T-helper 2 cell treated with Interferon-gamma antibody and Interleukin-4, amounts not matched to agents 5 μg/mL and 100 μg/mL, for 36 hours (primary cell): Measurements from ENCODE around the gene STXBP5L.
"Not testable (repeated sequence)": the region's sequence is repeated elsewhere in the genome, so short reads cannot be mapped to it uniquely, and the experiment has no call there.

Source experiments
- DNase-seq: peaks from one replicate; pipeline ENCODE4 v3.0.0; 2021; ENCODE audit warnings: low spot score
- H3K27ac Mint-ChIP-seq: one replicate; pipeline ENCODE4 v1.8.0; 2021; ENCODE audit warnings: mild to moderate bottlenecking, mixed read lengths
- H3K27me3 Mint-ChIP-seq: one replicate; pipeline ENCODE4 v1.8.0; 2021; ENCODE audit warnings: low read depth, mixed read lengths
- H3K36me3 Mint-ChIP-seq: one replicate; pipeline ENCODE4 v1.8.0; 2021; ENCODE audit warnings: low read depth, mixed read lengths
- H3K4me1 Mint-ChIP-seq: one replicate; pipeline ENCODE4 v1.8.0; 2021; ENCODE audit warnings: low read depth, mixed read lengths
- H3K4me3 Mint-ChIP-seq: one replicate; pipeline ENCODE4 v1.8.0; 2022; ENCODE audit warnings: mild to moderate bottlenecking, moderate library complexity, mixed read lengths
- H3K9me3 Mint-ChIP-seq: one replicate; pipeline ENCODE4 v1.8.0; 2021; ENCODE audit warnings: mixed read lengths

The STXBP5L gene

GRCh38 chr3:121362035-121362734 is 454.2 kb downstream of the STXBP5L start:
- Mint-ChIP-seq H3K27me3 (peaks cover 5% of the 10 kb centered on the region), H3K9me3 (no peaks in the 10 kb centered on the region), H3K36me3 (no peaks in the 10 kb centered on the region), H3K4me3 (no peak overlapping the region), H3K27ac (no peak overlapping the region), H3K4me1 (no peaks in the 10 kb centered on the region)
- no peak for DNase-seq

- H3K27me3 Mint-ChIP-seq, H3K27ac Mint-ChIP-seq: not testable (repeated sequence)
Measured at GRCh38 chr3:121388308-121388707, 480.3 kb downstream of the STXBP5L start.

GRCh38 chr3:121395967-121396366 is 488.0 kb downstream of the STXBP5L start:
- H3K9me3 Mint-ChIP-seq, H3K4me3 Mint-ChIP-seq, H3K27ac Mint-ChIP-seq, DNase-seq, H3K4me1 Mint-ChIP-seq, H3K27me3 Mint-ChIP-seq, H3K36me3 Mint-ChIP-seq: not testable (repeated sequence)

More at GRCh38 chr3:121388308-121388707, 480.3 kb downstream of the STXBP5L start:
- not testable (repeated sequence) for H3K4me3 Mint-ChIP-seq, DNase-seq, H3K4me1 Mint-ChIP-seq, H3K36me3 Mint-ChIP-seq, H3K9me3 Mint-ChIP-seq

GRCh38 chr3:121398051-121398450 is 490.0 kb downstream of the STXBP5L start:
- H3K27ac Mint-ChIP-seq, DNase-seq, H3K9me3 Mint-ChIP-seq, H3K36me3 Mint-ChIP-seq, H3K27me3 Mint-ChIP-seq, H3K4me3 Mint-ChIP-seq, H3K4me1 Mint-ChIP-seq: not testable (repeated sequence)

GRCh38 chr3:121399820-121400219 is 491.8 kb downstream of the STXBP5L start:
- Mint-ChIP-seq H3K27me3 (peaks cover under 1% of the 10 kb centered on the region), H3K9me3 (no peaks in the 10 kb centered on the region), H3K27ac (no peak overlapping the region), H3K4me1 (no peaks in the 10 kb centered on the region), H3K4me3 (no peak overlapping the region), H3K36me3 (no peaks in the 10 kb centered on the region)
- no peak for DNase-seq

- H3K4me1 Mint-ChIP-seq, result peaks cover 5% of the 10 kb centered on the region
- H3K27me3 Mint-ChIP-seq, result peaks cover 2% of the 10 kb centered on the region
- no peaks in the 10 kb centered on the region for H3K9me3 Mint-ChIP-seq
- no peaks in the 10 kb centered on the region for H3K36me3 Mint-ChIP-seq
- H3K27ac Mint-ChIP-seq, result no peak overlapping the region
- H3K4me3 Mint-ChIP-seq, result no peak overlapping the region
- no peak for DNase-seq
Measured at GRCh38 chr3:121405631-121406030, 497.6 kb downstream of the STXBP5L start.

- Mint-ChIP-seq H3K4me1 (peaks cover 5% of the 10 kb centered on the region), H3K27ac (no peak overlapping the region), H3K9me3 (no peaks in the 10 kb centered on the region), H3K36me3 (no peaks in the 10 kb centered on the region), H3K27me3 (no peaks in the 10 kb centered on the region), H3K4me3 (no peak overlapping the region)
- no peak for DNase-seq
Measured at GRCh38 chr3:121411523-121411922, 503.5 kb downstream of the STXBP5L start.

- peaks cover 3% of the 10 kb centered on the region for H3K4me1 Mint-ChIP-seq
- no peaks in the 10 kb centered on the region for H3K9me3 Mint-ChIP-seq
- no peak for DNase-seq
- H3K27me3 Mint-ChIP-seq, result no peaks in the 10 kb centered on the region
- H3K4me3 Mint-ChIP-seq, result no peak overlapping the region
- H3K36me3 Mint-ChIP-seq, result peaks cover 2% of the 10 kb centered on the region
- no peak overlapping the region for H3K27ac Mint-ChIP-seq
Measured at GRCh38 chr3:121414924-121415323, 506.9 kb downstream of the STXBP5L start.

- no peaks in the 10 kb centered on the region for H3K9me3 Mint-ChIP-seq
- H3K27ac Mint-ChIP-seq, result no peak overlapping the region
- H3K27me3 Mint-ChIP-seq, result no peaks in the 10 kb centered on the region
- H3K4me1 Mint-ChIP-seq, result no peaks in the 10 kb centered on the region
- H3K4me3 Mint-ChIP-seq, result no peak overlapping the region
- H3K36me3 Mint-ChIP-seq, result peaks cover 7% of the 10 kb centered on the region
- DNase-seq, result no peak
Measured at GRCh38 chr3:121418182-121418581, 510.2 kb downstream of the STXBP5L start.

- no peaks in the 10 kb centered on the region for H3K27me3 Mint-ChIP-seq
Measured at GRCh38 chr3:121424549-121424948, 516.5 kb downstream of the STXBP5L start.

GRCh38 chr3:121430664-121431215 is 522.7 kb downstream of the STXBP5L start:
- no peak for DNase-seq
- H3K4me1 Mint-ChIP-seq, result peaks cover 18% of the 10 kb centered on the region
- no peak overlapping the region for H3K4me3 Mint-ChIP-seq
- no peaks in the 10 kb centered on the region for H3K9me3 Mint-ChIP-seq
- H3K36me3 Mint-ChIP-seq, result peaks cover 44% of the 10 kb centered on the region
- no peaks in the 10 kb centered on the region for H3K27me3 Mint-ChIP-seq
- H3K27ac Mint-ChIP-seq, result no peak overlapping the region

More at GRCh38 chr3:121424549-121424948, 516.5 kb downstream of the STXBP5L start:
- peaks cover 26% of the 10 kb centered on the region for H3K36me3 Mint-ChIP-seq
- DNase-seq, result no peak
- no peak overlapping the region for H3K27ac Mint-ChIP-seq
- no peaks in the 10 kb centered on the region for H3K4me1 Mint-ChIP-seq
- no peaks in the 10 kb centered on the region for H3K9me3 Mint-ChIP-seq
- H3K4me3 Mint-ChIP-seq, result no peak overlapping the region

GRCh38 chr3:121431726-121432517 is 523.9 kb downstream of the STXBP5L start:
- no peaks in the 10 kb centered on the region for H3K9me3 Mint-ChIP-seq

GRCh38 chr3:121436074-121436473 is 528.1 kb downstream of the STXBP5L start:
- Mint-ChIP-seq H3K27me3 (no peaks in the 10 kb centered on the region), H3K36me3 (peaks cover 22% of the 10 kb centered on the region), H3K9me3 (no peaks in the 10 kb centered on the region), H3K4me1 (peaks cover 18% of the 10 kb centered on the region), H3K27ac (no peak overlapping the region), H3K4me3 (no peak overlapping the region)
- DNase-seq, result no peak

More at GRCh38 chr3:121431726-121432517, 523.9 kb downstream of the STXBP5L start:
- Mint-ChIP-seq H3K27me3 (no peaks in the 10 kb centered on the region), H3K36me3 (peaks cover 43% of the 10 kb centered on the region), H3K27ac (peak overlapping the region; percentile 67), H3K4me3 (peak overlapping the region; percentile 64), H3K4me1 (peaks cover 18% of the 10 kb centered on the region)
- DNase-seq, result peak; percentile 50

- H3K4me1 Mint-ChIP-seq, result peaks cover 18% of the 10 kb centered on the region
- H3K4me3 Mint-ChIP-seq, result no peak overlapping the region
- peaks cover 25% of the 10 kb centered on the region for H3K36me3 Mint-ChIP-seq
- H3K9me3 Mint-ChIP-seq, result no peaks in the 10 kb centered on the region
- H3K27me3 Mint-ChIP-seq, result no peaks in the 10 kb centered on the region
- H3K27ac Mint-ChIP-seq, result no peak overlapping the region
- DNase-seq, result no peak
Measured at GRCh38 chr3:121436641-121437040, 528.6 kb downstream of the STXBP5L start.
